Erythroblast (primary cell): ENCODE data around the gene TRMT6.

Source experiments
- GATA1 ChIP-seq: IDR thresholded peaks from 2 replicates; pipeline ENCODE4 v1.6.1; 2011; ENCODE audit warnings: low read depth, mild to moderate bottlenecking, control low read depth, low read length, moderate library complexity
- POLR2A ChIP-seq: IDR thresholded peaks from 2 replicates; pipeline ENCODE4 v1.6.1; 2011; ENCODE audit warnings: mild to moderate bottlenecking, low read length

GRCh38 chr20:5928836-5929715 is 21.3 kb downstream of the TRMT6 start:
- no peak for TF ChIP-seq POLR2A
- TF ChIP-seq GATA1: no peak
